HepG2 (cell line): ENCODE results near the gene ZBTB48. TPM values are rescaled to one million over a fixed set of nuclear protein-coding genes. Genes with fewer than 3 reads are reported as not detected.

ENCODE experiments used
- ESRRA ChIP-seq: sonication (generic); formaldehyde crosslinking; IDR thresholded peaks from 2 replicates; pipeline ENCODE4 v1.5.1; 2020; ENCODE audit warnings: mild to moderate bottlenecking, low read depth, missing genetic modification reagents
- FOSL2 ChIP-seq: sonication (generic); formaldehyde crosslinking; IDR thresholded peaks from 2 replicates; pipeline ENCODE4 v1.4.0; 2020; ENCODE audit warnings: missing genetic modification reagents
- FOXA1 ChIP-seq, 2 experiments: fragments of 450-650 bp in 1 of 2; sonication (generic) in 1 of 2; formaldehyde crosslinking in 1 of 2; IDR thresholded peaks; 2 replicates each; pipeline versions ENCODE4 v1.4.0 to v1.6.1; 2016 to 2020; ENCODE audit warnings: missing genetic modification reagents in 1 of 2
- FOXM1 ChIP-seq: sonication (generic); formaldehyde crosslinking; IDR thresholded peaks from 2 replicates; pipeline ENCODE4 v1.5.0; 2020; ENCODE audit warnings: missing genetic modification reagents
- MLX ChIP-seq: IDR thresholded peaks from 2 replicates; pipeline ENCODE4 v1.6.1; 2016
- NBN ChIP-seq: fragments of 450-650 bp; conservative IDR thresholded peaks from 2 replicates; pipeline ENCODE4 v1.6.1; 2017
- PRPF4 ChIP-seq: fragments of 200-400 bp; formaldehyde crosslinking; IDR thresholded peaks from 2 replicates; pipeline ENCODE4 v1.6.1; 2016; ENCODE audit warnings: low read length, low read depth; ENCODE audit not compliant: poor library complexity, severe bottlenecking
- SNAPC4 ChIP-seq: sonication (generic); formaldehyde crosslinking; IDR thresholded peaks from 2 replicates; pipeline ENCODE4 v1.4.0; 2020; ENCODE audit warnings: mild to moderate bottlenecking, missing genetic modification reagents
- SRSF9 ChIP-seq: fragments of 200-400 bp; formaldehyde crosslinking; IDR thresholded peaks from 2 replicates; pipeline ENCODE4 v1.6.1; 2018; ENCODE audit warnings: borderline replicate concordance, mild to moderate bottlenecking, low read depth, low read length; ENCODE audit not compliant: insufficient read depth, poor library complexity, severe bottlenecking
- ZFP36 ChIP-seq: fragments of 150-350 bp; IDR thresholded peaks from 2 replicates; pipeline ENCODE4 v1.6.1; 2018; ENCODE audit warnings: borderline replicate concordance, low read length, low read depth; ENCODE audit not compliant: partially characterized antibody
- ZKSCAN1 ChIP-seq: fragments of 150-350 bp; IDR thresholded peaks from 2 replicates; pipeline ENCODE4 v1.6.1; 2014; ENCODE audit warnings: low read length
- ZMAT3 ChIP-seq: sonication (generic); formaldehyde crosslinking; conservative IDR thresholded peaks from 2 replicates; pipeline ENCODE4 v1.7.0; 2021; ENCODE audit warnings: missing genetic modification reagents
- ZNF646 ChIP-seq: sonication (generic); formaldehyde crosslinking; IDR thresholded peaks from 2 replicates; pipeline ENCODE4 v1.9.0; 2021; ENCODE audit warnings: mild to moderate bottlenecking, missing genetic modification reagents
- ZNF674 ChIP-seq: sonication (generic); formaldehyde crosslinking; IDR thresholded peaks from 2 replicates; pipeline ENCODE4 v1.5.0; 2020; ENCODE audit warnings: low read depth, mild to moderate bottlenecking, missing genetic modification reagents
- ZNF780A ChIP-seq: sonication (generic); formaldehyde crosslinking; IDR thresholded peaks from 2 replicates; pipeline ENCODE4 v1.8.0; 2022; ENCODE audit warnings: mild to moderate bottlenecking, missing genetic modification reagents, moderate library complexity
- polyA plus RNA-seq, 8 experiments: library from polyadenylated mRNA; depleted of rRNA in 3 of 8; stranded (reverse) in 7 of 8; unstranded in 1 of 8; fragments of >200 nt; fragmentation: Illumina TruSeq in 4 of 8; extraction: Trizol in 4 of 8; gene quantifications; 2 replicates each; pipeline versions ENCODE4 v1.2.1 to v1.2.3, GENCODE V29; 2011 to 2016; ENCODE audit warnings: low read depth in 4 of 8, missing spikeins in 1 of 8, mixed read lengths in 1 of 8; ENCODE audit not compliant: insufficient read depth in 1 of 8
- total RNA-seq, 5 experiments: library from RNA; depleted of rRNA; stranded (reverse); fragments of >200 nt; fragmentation: Illumina TruSeq; extraction: Trizol; gene quantifications; 2 replicates each; pipeline ENCODE4 v1.2.3, GENCODE V29; 2016; ENCODE audit warnings: low read depth in 1 of 5

The ZBTB48 gene
- total and polyA plus RNA-seq, 2 of the 13 experiments (the other 11 are each of a cell fraction or from before 2014, with no cell fraction given): 13.0 to 17.1 TPM

GRCh38 chr1:6602669-6603237 is 23.0 kb downstream of the ZBTB48 start, which contains the start of gene KLHL21 (continued):
- no peak for TF ChIP-seq SNAPC4 (CRISPR knock-in tag)
- TF ChIP-seq ZNF780A (CRISPR knock-in tag): no peak
- TF ChIP-seq PRPF4: no peak
- TF ChIP-seq ZNF646 (CRISPR knock-in tag): no peak
- TF ChIP-seq FOXA1 (IDR thresholded peaks at IDR 0.05): no peak
- TF ChIP-seq FOXA1 (CRISPR knock-in tag; IDR thresholded peaks at IDR 0.05): no peak
- no peak for TF ChIP-seq SRSF9
- TF ChIP-seq NBN: no peak
- TF ChIP-seq ZMAT3 (CRISPR knock-in tag): peak; percentile 5; the same call in 1 of the 2 replicates
- TF ChIP-seq FOSL2: peak; percentile 84
- no peak for TF ChIP-seq FOXM1 (CRISPR knock-in tag)
- TF ChIP-seq ZNF674 (CRISPR knock-in tag): no peak
- no peak for TF ChIP-seq ZFP36
- no peak for TF ChIP-seq ESRRA
- TF ChIP-seq MLX (CRISPR knock-in tag): no peak
- TF ChIP-seq ZKSCAN1: no peak
